Amniotic stem cell (primary cell): Measurements from ENCODE around the gene MYO16.
"Not testable (repeated sequence)": the region's sequence is repeated elsewhere in the genome, so short reads cannot be mapped to it uniquely, and the experiment has no call there.

ENCODE experiments used
- DNase-seq: peaks from one replicate; lab custom pipeline; 2025; lab: John Stamatoyannopoulos, UW

The MYO16 gene

GRCh38 chr13:109074436-109074835 is 445.0 kb downstream of the MYO16 start:
- no peak for DNase-seq

GRCh38 chr13:109074853-109075252 is 445.4 kb downstream of the MYO16 start:
- DNase-seq: no peak

DNA sequence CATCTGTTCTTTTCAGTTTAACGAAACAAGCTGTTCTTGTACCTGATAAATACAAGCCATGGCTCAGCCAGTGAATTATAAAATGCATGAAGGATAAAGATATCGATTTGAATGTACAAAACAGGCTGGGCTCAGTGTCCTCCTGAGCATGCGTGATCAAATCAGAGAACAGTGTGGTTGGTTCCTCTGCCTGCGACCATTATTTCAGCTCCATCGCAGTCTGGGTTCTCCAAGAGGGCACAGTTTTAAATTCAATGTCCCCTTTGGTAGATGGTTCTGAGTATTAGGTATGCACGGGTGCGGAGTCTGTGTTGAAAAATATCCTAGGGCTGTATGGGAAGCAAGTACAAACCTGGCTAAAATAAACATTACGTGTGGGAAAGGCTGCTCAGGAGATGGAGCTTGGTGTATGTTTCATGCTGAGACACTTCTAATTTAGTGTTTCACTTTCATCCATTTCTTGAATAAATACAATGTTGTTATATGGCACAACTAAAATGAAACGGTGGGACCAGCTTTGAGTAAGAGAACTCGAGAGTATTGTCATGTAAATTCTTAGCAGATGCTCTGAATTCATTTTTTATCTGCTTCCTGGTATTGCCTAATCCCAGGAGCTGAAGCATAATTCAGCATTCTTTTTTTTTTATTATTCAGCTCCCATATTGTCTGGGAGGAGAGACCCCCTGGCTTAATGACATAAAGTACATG is 458.7 kb downstream of the MYO16 start:
- no peak for DNase-seq

DNA sequence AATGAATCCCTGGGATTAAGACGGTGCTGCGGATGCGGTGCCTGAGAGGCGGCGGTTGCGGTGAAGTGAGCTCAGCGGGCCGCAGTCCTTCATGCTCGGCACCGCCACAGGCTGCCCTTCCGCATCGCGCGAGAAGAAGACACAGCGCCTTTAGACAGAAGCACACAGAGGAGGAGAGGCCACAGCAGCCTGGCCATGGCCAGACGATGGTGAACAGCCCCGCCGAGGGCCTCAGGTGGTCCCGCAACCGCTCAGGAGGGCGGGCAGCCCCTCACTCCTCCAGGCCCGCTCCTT is 459.2 kb downstream of the MYO16 start:
- DNase-seq: no peak

DNA sequence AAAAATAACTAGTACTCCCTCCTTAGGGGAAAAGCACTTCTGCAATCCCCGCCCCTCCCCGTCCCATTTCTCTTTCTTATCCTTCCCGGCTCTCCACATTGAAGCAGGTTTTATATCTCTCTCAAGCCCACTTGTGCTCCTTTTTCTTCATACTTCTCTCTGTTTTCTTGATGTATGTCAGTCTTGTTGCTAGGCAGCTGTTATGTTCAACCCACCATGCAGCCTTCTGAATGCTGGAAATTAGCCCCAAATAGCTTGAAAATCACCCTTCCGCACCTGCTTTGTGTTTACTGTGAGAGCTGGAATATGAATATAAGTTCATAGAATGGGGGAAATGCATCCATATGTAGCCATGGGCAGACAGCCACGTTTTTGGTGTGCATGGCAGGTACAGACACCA is 461.4 kb downstream of the MYO16 start:
- DNase-seq: no peak

GRCh38 chr13:109091249-109091648 is 461.8 kb downstream of the MYO16 start:
- DNase-seq: no peak

DNA sequence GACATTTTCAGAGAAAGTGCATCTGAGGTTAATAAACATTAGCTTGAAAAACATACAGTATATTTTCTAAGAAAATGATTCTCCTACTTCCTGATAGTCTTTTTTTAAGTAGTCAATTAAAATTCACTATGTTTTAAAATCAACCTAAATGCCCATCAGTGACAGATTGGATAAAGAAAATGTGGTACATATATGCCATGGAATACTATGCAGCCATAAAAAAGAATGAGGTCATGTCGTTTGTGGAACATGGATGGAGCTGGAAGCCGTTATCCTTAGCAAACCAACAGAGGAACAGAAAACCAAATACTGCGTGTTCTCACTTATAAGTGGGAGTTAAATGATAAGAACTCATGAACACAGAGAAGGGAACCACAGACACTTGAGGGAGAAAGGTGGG is 462.8 kb downstream of the MYO16 start:
- not testable (repeated sequence) for DNase-seq

GRCh38 chr13:109093998-109094397 is 464.6 kb downstream of the MYO16 start:
- DNase-seq: no peak

DNA sequence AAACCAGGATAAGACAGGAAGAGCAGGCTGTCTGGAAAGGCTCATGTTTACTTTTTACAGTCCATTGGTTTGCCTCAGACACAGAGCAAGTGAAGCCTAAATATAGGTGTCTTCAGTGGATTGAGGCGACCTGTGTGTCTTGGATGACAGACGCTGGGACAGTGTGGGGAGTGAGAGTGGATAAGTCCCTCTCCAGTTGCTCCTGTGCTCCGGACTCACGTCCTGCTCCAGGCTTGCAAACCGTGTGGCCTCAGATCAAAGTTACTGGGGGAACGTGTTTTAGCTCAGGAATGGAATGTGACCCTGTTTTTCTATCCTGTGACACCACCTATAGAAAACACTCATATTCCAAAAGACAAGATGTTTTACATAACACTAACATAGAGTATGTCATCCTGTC is 465.7 kb downstream of the MYO16 start:
- DNase-seq: no peak

DNA sequence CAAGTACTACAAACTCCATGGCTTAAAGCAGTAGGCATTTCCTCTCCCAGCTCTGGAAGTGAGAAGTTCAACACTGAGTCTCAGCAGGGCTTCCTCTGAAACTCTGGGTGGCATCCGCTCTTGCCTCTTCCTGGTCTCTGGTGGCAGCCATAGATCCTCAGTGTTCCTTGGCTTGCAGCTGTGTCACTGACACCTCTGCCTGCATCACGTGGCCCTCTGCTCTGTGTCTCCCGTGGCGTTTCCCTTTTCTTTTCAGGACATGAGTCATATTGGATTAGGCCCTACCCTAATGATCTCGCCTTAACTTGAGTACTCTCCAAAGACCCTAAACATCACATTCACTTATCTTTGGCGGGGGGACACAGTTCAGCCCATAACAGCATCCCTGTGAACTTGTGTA is 466.7 kb downstream of the MYO16 start:
- DNase-seq: no peak

GRCh38 chr13:109100705-109101304 is 471.4 kb downstream of the MYO16 start:
- DNase-seq: no peak

- DNase-seq: no peak
Measured at GRCh38 chr13:109101550-109102144, 472.2 kb downstream of the MYO16 start.

GRCh38 chr13:109105899-109106298 is 476.5 kb downstream of the MYO16 start:
- no peak for DNase-seq

DNA sequence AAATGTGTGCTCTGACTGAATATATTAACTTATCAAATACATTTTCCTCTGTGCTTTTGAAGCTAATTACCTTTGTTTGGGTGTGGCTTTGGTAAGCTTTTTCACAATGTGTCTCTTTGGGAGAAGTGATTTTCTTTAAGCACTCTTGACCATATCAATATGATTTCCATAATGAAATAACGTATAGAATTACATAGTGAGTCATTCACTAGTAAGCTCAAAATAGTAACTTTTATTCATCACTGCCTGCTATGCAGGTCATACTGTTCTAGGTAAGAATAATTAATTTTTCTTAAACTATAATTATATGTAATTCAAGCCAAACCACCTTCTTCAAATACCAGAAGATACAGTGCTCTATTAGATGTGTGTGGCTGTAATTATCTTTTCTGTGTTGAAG is 480.7 kb downstream of the MYO16 start:
- DNase-seq: no peak

GRCh38 chr13:109111141-109111540 is 481.7 kb downstream of the MYO16 start:
- DNase-seq: no peak

DNA sequence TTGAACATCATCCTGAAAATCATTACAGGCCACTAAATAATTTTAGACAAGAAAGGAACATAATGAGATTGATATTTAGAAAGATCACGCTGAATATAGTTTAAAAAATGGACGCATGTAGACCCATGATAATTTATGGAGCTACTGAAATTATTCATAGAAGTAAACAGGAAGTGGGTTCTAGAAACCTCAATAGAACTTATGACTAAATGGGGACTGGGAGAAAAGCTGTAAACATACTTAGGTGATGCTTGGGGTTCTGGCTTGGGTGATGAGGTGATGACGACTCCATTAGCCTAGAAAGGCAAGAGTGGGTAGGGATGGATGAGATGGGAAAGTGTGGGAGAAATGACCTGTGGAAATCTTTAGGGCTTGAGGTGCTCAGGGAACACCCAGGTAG is 484.0 kb downstream of the MYO16 start:
- DNase-seq: no peak

DNA sequence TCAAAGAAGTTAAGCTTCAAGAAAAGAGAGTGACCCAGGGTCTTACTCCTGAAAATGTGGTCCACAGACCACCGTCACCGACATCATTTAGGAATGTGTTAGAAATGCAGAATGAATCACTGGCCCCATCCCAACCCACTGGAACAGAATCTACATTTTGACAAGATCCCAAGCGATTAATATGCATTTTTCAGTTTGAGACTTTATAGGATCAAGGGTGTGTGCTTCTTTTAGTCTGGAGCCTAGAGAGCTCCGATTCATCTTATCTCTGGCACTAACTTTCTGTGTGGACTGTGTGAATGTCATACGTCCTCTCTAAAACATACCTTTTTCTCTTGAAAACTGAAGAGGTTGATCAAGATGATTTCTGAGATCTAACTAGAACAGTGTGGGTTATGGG is 484.8 kb downstream of the MYO16 start:
- no peak for DNase-seq

DNA sequence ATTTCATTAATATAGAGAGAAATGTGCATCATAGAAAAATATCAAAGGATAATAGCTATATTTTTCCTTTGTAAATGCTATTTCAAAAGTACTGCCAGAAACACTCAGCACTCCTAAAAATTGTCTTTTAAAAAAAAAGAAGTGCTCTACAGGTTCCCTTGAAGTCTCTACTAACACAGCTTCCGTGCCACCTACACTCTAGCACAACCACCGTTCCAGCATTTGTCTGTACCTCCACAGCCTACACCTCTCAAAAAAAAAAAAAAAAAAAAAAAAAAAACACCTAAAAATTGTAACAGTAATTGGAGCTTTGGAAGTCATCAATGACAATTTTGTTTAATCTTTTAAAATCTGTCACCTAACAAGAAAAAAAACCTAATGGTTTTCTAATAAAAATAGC is 485.6 kb downstream of the MYO16 start:
- no peak for DNase-seq

DNA sequence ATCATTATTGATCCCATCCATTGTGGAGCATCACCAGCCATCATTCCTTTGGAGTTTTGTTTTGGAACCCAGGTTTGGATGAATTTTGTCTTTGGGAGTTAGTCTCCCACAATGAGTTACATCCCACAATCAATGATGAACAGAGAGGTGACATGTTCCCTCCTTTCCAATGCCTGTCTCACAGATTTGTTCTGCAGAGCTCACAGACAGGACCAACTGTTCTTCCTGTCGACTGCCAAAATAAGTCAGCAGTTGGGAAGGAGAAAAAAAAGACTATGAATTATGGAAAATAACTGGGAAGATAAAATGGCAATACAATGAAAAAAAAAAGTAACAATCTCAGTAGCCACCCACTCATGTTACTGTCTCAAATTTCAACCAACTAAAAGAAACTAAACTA is 489.1 kb downstream of the MYO16 start:
- no peak for DNase-seq

- no peak for DNase-seq
Measured at GRCh38 chr13:109119896-109120295, 490.5 kb downstream of the MYO16 start.

- DNase-seq: no peak
Measured at GRCh38 chr13:109121826-109122225, 492.4 kb downstream of the MYO16 start.

GRCh38 chr13:109123971-109124370 is 494.6 kb downstream of the MYO16 start:
- DNase-seq: no peak

GRCh38 chr13:109126178-109126577 is 496.8 kb downstream of the MYO16 start:
- DNase-seq: no peak
